Panc1 (cell line): ENCODE results near the gene SENP7. TPM values are rescaled to one million over a fixed set of nuclear protein-coding genes. Genes with fewer than 3 reads are reported as not detected.

ENCODE experiments used
- total RNA-seq: library from RNA; stranded (reverse); gene quantifications from one replicate; pipeline ENCODE4 v1.2.1, GENCODE V29; 2021; ENCODE audit not compliant: unreplicated experiment

Gene SENP7
- total RNA-seq, 1 experiment from 2014 or later, result 10.1 TPM

Other genes starting within 250 kb of the SENP7 start
- gene IMPG2, start 192.6 kb downstream of the SENP7 start, total RNA-seq, result 0.10 TPM
- 35.0 TPM for gene TRMT10C, start 48.7 kb upstream of the SENP7 start, total RNA-seq
- 165 TPM for gene PCNP, start 61.0 kb upstream of the SENP7 start, total RNA-seq
- 20.1 TPM for gene ZBTB11, start 163.9 kb upstream of the SENP7 start, total RNA-seq
- 1,155 TPM for gene RPL24, start 173.5 kb upstream of the SENP7 start, total RNA-seq
- 17.4 TPM for gene CEP97, start 211.4 kb upstream of the SENP7 start, total RNA-seq